HG03196 (cell line): ENCODE measurements around the gene SUPT5H.

ENCODE experiments used
- ATAC-seq: cut with Tn5 transposase; IDR thresholded peaks from one replicate; pipeline ENCODE4 v1.9.1; 2021; ENCODE audit not compliant: unreplicated experiment

SUPT5H gene

DNA sequence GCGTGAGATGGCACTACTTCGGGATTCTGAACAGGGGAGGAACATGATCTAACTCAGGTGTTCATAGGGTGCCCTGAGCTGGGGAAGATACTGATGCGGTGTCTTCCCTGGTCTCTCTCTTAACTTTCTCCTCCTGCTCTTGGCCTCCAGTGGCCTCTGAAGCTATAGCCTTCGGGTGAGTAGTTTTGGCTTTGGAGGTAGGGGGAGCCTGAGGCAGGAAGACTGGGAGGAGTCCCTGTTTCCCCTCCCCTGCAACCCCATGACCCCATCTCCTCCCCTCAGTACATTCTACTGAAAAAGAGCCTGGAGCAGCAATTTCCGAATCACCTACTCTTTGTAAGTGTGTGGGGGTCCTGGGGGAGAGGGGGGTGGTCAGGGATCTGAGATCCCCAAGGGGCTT lies 73.1 kb downstream of the SUPT5H start:
- no peak for ATAC-seq

DNA sequence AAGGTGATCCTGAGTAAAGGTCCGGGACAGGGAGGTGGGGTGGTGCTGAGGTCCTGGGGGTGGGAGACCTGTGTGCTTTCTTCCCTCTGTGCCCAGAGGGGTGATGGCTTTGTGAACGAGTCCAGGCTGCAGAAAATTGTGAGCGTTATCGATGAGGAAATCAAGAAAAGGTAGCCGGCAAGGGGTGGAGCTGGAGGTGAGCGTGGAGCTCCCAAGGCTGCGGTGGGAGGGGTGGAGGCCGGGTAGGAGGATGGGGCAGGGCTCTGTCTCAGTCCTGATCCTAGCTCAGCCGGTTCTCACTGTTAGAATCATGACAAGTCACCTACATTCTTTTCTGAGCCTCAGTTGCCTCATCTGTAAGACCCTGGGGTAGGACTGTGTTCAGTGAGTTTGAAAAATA lies 73.6 kb downstream of the SUPT5H start:
- no peak for ATAC-seq

DNA sequence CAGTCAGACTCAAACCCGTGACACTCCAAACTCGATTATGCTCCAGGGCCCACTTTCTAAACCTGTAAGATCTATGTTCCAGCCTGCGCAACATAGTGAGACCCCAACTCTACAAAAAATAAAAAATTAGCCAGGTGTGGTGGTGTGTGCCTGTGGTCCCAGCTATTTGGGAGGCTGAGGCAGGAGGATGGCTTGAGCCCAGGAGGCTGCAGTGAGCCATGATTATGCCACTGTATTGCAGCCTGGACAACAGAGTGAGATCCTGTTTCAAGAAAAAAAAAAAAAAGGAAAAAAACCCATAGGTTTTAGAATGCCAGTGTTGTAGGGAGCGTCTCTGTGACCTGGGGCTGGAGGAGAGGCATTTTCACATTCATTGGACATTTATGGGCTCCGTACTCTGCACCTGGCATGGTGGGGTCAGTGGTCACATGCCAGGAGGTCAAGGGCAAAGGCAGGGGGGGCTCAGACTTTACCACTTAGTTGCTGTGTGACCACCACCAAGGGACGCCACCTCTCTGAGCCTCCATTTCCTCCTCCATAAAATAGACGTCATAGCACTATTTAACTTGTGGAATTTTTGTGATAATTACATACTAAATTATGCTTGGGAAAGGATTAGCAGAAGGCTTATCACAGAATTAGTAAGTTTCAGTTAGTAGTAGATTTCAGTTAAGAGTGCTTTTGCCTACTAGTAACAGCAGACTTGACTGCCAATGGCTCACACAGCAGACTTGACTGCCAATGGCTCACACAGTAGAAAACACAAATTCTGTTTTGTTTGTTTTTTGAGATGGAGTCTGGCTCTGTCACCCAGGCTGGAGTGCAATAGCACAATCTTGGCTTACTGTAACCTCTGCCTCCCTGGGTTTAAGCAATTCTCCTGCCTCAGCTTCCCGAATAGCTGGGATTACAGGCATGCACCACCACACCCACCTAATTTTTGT lies 75.4 kb downstream of the SUPT5H start:
- ATAC-seq: no peak

DNA sequence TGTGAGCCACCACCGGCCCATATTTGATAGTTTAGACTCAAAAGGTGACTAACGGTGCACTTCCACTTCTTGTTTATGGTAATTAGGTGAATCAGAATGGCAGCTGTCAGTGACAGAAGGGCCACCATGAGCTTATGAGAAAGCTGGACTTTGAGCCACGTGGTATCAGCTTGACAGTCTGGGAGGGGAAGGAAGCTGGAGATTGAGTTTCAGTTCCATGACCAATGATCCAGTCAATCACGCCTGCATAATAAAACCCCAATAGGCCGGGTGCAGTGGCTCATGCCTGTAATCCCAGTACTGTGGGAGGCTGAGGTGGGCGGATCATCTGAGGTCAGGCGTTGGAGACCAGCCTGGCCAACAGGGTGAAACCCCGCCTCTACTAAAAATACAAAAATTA lies 79.1 kb downstream of the SUPT5H start:
- ATAC-seq: no peak

DNA sequence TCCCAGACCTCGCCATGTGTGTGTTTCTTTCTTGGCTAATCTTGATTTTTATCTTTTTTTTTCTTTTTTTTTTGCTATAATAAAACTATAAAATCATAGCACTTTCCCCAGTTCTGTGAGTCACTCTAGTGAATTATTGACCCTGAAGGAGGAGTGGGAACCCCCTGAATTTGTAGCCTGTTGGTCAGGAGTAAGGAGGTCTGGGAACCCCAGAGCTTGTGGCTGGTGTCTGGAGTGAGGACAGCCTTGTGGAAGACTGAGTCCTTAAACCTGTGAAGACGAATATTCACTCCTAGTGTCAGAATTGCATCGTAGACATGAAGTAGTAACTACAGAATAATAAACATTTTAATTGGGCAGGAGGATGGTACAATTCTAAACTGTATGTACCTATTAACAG lies 79.8 kb downstream of the SUPT5H start:
- ATAC-seq: no peak
